ENCODE data around the gene CYP1A2. TPM values are rescaled to one million over a fixed set of nuclear protein-coding genes. Genes with fewer than 3 reads are reported as not detected.
"Not testable (repeated sequence)": the region's sequence is repeated elsewhere in the genome, so short reads cannot be mapped to it uniquely, and the experiment has no call there.

CYP1A2 gene
- total RNA-seq, 1 donor from 2014 or later = not detected

DNA sequence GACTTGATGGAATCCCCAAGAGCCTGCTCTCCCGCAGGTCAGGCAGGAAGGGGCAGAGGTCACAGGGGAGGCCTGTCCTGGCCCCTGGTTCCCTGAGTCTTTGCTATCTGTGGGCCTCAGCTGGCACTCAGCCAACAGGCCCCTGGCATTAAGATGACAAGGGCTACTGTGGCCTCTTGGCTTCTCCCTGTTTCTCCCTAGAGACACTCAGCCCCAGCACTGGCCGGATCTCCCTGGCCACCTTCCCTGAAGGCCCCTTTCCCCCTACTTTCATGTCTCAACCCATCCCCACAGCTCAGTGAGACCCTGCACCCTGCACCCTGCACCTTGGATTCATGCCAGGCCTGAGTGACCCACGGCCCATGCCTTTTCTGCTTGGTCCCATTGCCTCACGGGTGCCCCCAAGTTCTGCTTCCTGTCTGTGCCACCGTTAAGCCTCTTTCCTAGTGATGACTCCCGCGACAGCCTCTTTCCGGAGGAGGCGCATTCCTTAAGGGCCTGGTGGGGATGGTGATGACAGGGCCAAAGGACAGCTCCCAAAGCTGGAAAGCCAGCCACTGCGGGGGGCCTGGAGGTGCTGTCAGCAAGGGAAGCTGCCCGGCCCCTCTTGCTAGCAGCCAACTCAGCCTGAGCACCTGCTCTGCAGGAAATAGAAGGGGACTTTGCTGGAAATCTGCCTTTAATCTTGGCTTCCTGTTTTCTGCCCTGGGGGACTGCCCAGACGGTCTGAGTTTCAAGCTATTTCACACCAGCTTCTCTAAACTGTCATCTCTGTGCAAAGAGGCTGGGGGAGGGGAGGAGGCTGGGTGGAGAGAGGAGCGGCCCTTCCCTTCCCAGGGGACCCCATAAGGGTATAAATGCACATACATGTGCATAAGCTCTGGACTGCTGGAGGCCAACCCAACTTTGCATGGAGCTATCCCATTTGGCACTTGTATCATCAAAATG, 28.4 kb downstream of the CYP1A2 start:
- peak; percentile 0 for ATAC-seq

DNA sequence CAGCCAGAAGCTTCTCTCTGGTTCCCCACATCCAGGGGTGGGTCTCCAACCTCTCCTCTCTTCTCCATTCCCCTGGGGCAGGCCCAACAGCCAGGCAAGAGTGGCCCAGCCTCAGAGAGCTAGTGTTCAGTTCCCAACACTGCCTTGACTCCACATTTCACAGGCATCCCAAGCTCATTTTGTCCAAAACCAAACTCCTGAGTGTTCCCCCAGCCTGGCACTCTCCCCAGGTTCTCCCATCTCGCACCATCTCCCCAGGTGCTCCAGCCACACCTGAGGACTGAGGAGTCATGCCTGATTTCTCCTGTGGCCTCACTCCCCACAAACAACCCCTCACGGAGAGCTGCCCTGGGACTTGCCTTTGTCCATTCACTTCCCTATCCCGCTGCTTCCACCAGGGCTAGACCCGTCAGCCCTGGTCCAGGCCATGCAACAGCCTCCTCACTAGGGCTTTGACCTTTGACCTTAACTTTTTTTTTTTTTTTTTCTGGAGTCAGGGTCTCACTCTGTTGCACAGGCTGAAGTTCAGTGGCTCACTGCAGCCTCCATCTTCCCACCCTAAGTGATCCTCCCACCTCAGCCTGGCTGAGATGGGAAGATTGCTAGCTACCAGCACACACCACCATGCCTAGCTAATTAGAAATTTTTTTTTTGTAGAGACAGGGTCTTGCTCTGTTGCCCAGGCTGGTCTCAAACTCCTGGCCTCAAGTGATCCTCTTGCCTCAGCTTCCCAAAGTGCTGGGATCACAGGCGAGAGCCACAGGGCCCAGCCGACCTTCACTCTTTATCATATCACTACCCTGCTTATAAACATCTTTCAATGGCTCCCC, 29.3 kb downstream of the CYP1A2 start:
- no peak for ATAC-seq

DNA sequence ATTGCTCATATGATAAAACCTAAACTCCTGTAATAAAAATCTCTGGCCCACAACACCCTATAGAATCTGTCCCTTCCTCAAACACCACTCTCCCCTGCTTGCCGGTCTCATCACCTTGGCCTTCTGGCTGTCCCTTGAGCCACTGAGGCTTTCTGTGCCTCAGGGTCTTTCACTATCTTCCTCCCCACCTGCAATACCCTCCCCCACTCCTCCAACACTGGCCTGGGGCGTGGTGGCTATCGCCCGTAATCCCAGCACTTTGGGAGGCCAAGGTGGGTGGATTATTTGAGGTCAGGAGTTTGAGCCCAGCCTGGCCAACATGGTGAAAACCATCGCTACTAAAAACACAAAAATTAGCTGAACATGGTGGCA, 29.9 kb downstream of the CYP1A2 start:
- no peak for ATAC-seq

DNA sequence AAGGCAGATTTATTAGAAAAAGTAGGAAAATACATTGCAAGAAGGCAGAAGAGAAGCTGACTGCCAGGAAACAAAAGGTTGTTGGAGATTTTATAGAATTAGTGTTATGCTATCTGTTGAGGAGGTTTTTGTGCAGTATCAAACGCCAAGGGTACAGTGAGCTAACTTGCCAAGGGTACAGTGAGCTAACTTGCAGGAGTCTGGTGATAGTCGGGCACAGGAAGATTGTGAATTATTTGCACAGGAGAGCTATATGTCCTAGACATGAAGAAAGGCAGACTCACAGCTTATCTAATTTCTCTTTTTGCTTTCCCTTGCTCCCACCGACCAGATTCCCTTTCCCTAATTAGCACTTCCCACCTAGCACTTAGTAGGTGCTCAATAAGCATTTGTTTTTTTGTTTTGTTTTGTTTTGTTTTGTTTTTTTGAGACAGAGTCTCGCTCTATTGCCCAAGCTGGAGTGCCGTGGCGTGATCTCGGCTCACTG, 30.6 kb downstream of the CYP1A2 start:
- ATAC-seq = no peak

DNA sequence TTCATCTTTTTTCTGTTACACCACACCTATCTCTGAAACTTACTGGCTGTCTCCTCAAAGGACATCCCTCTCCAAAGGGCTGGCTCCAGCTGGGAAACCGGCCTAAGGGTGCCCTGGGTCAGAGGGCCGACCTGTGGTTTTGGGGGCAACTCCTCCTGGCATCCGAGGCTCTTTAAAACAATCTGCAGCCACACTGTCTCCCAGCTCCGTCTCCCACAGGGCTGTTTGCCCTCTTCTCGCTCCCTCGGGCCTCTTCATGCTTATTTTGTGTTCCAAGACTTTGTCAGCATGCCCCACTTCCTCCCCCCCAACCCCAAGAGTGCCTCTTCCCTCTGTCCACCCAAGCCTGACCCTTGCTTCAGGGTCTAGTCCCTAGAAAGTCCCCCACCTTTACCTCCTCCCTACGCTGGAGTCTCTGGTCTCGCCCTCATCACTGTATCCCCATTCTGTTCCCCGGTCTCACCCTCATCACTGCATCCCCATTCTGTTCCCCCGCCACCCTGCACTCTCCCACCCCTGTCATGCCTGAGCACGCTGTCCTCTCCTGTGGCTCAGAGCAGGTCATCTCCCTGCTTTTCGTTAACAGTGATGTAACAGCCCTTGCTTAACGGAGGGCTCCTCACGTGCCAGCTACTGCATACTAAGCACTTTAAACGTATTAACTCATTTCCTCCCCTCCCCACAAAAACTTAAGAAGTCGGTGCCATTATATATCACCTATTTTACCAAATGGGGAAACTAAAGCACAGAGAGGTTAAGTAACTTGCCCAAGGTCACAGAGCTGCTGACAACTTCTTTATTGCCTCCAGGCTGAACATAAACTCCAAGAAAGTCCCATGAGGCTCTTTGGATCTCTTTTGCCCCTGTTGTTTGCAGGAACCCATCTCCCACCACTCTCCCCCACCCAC, 32.1 kb downstream of the CYP1A2 start:
- ATAC-seq = peak; percentile 3

DNA sequence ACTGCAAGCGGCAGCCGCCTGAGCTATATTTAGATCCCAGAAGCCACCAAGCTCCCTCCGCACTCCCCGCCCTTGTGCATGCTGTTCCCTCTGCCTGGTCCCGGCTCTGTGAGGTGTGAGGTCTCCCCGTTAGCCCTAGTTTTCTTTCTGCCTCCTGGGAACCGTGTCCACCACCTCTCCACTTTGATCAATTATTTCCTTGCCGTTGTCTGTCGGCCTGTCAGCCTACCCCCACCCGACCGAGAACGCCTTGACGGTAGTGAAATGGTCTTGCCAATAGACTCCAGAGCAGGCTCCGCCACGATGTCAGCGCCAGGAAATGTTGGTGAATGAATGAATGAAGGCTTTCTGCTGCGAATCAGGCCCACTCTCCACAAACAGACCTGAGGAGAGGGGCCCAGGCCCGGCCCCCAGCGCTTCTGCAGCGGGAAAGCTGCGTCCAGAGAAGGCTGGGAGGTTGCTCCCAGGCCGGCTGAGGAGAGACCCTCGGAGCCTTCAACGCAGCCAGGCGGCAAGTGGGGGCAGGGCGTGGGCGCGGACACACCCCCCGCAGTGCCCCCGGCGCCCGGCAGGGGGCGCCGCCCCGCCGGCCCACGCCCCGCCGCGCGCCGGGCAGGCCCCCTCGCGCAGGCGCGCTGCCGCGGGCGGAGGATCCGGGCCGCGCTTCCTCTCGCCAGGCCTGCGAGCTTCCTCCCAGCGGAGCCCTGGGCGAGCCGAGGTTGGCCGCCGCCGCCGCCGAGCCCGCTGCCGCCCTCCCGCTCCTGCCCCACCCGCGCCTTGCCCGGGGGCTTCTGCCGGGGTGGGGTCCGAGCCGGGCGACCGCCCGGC, 33.0 kb downstream of the CYP1A2 start, which contains the start of gene CSK:
TSS of gene CSK (plus strand) at position 650 of the 828 bp plus-strand sequence. CDS start 16,218 bp downstream, outside the sequence.
- peak; percentile 60 for ATAC-seq

DNA sequence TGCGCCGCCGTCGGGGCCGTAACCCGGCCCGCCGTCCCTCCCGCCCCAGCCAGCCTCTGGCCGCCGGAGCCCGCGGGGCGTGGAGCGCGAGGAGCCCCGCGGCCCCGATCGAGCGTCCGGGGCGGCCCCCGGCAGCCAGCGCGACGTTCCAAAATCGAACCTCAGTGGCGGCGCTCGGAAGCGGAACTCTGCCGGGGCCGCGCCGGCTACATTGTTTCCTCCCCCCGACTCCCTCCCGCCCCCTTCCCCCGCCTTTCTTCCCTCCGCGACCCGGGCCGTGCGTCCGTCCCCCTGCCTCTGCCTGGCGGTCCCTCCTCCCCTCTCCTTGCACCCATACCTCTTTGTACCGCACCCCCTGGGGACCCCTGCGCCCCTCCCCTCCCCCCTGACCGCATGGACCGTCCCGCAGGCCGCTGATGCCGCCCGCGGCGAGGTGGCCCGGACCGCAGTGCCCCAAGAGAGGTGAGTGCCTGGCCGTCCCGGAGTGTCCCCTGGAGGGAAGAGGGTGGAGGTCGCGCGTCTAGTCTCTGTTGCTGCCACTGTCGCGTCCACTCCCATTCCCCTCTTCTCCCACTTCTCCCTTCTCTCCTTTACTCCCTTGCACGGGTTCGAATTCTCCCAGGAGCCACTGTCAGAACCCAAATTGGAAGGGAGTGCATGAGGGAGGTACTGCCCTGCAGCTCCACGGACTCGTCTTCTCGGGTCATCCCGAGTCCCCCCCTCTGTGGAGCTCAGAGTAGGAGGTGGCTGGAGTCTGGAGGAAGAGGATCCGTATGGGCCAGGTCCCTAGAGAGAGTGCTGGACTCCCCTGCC, 33.8 kb downstream of the CYP1A2 start:
- ATAC-seq = peak; percentile 1

DNA sequence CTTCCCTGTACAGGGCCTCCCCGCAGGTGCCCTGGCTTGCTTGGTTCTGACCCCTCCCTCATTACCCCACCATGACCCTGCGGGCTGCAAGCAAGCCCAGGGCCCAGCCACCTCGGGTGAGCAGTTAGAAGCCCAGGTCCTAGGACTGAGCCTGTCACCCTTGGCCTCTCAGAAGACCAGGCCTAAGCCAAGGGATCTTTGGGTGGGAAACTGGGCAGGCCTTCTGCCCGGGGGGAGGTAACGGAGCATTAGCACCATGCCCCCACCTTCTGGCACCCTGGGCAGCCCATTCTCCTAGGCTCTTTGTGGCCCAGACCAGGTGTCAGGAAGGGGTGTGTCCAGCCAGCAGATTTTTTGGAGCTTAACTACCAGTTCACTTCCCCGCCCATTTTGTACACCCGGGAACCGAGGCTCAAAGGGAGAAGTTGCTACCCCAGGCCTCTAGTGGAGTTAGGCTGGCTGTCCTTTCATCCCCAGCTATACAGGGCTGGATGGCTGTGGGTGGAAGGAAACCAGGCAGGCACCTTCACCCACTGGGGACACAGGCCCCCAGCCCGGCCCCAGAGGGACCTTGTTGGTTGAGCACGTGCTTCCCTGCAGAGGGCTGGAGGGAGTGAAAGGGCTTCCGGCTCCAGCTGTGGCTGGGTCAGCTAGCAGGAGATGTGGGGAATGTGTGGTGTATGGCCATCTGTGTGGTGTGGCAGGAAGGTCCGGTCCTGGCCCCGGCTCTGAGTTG, 34.6 kb downstream of the CYP1A2 start:
- peak; percentile 27 for ATAC-seq

DNA sequence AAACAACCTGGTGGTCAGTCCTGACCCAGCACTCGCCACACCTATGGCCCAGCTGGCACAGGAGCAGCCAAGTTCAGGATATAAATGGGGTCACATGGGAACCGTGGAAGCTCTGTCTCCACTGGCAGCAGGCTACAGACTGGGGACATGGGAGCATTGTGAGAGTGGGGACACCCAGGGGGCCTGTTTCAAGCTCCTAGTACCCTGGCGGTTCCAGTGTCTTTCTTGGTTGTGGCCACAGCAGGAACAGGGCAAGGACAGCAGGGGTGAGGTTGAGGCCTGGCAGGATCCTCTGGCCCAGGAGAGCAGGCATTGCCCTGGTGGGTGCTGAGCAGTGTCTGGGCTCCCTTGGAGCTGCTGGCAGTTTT, 35.1 kb downstream of the CYP1A2 start:
- no peak for ATAC-seq

DNA sequence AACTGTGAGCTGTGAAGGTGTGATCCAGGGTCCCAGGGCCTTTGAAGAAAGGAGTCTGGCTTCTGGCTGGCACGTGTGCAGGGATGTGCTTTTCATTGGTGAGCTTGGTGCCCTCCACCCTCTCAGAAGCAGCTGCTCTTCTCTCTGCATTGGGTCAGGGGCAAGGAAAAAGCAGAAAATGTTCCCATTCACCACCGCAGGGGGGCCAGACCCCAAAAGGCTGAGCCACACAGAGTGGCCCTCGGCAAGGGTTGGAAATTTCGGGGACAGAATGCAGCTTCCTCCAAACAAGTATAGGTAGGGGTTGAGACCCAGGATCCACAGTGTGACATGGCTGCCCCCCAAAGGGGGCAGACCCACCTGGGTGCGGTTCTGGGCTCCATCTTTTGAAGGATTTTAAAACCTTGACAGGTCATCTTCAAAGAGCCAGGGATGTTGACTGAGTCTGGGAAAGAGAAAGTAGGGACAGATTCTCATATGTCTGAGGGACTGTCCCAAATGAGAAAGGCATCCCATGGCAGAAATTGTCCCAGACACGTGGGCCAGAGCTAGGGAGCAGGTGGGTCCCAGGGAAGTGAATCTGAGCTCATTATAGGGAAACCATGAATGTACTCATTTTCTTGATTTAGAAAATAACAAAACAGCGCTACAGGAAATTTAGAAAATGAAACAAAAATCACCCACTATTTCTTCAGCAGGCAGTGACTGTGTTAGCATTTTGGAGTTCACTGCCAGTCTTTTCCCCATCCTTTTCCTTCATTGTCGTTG, 36.0 kb downstream of the CYP1A2 start:
- no peak for ATAC-seq

DNA sequence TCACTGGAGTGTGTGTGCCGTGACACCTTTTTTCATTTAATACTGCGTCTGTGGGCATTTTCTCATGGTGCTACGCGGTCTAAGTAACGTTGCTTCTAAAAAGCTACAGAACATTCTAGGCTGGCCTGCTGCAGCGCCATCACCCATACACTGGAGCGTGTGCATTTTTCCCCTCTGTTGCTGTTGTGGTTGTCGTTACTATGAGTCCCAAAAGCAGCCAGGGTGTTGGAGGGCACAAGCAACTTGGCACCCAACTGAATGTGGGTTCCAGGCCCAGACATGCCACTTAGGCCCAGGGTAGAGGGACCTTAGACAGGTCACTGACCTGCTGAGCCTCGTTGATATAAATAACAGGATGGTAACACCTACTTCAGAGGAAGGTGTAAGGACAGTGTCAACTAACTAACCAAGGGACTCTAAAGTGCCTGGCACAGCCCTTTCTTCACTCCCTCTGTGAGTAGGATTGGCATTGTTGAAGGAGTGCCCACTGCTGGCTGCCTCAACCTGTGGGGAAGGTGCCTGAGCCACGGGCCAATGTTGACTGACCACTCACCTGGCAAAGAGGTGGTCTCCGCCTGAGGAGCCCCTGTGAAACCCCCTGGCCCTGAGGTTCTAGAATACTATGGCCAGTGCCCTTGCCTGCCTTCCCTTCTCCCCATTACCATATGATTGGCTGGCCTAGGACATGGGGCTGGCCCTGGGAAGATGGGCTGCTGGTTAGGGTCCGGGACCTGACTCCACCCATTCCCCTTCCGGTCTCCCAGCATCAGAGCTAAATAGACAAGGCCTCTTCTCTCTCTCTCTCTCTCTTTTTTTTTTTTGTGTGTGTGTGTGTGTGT, 36.8 kb downstream of the CYP1A2 start:
- no peak for ATAC-seq

DNA sequence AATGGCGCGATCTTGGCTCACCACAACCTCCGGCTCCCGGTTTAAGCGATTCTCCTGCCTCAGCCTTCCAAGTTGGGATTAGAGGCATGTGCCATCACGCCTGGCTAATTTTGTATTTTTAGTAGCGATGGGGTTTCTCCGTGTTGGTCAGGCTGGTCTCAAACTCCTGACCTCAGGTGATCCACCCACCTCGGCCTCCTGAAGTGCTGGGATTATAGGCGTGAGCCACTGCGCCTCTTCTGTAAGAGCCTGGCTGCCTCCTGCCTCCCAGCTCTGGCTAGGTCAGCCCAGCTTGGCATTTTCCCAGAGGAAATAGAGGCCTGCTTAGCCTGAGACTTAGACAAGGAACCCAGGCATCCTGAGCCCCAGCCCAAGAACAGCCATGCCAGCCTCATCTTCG, 37.4 kb downstream of the CYP1A2 start:
- not testable (repeated sequence) for ATAC-seq

DNA sequence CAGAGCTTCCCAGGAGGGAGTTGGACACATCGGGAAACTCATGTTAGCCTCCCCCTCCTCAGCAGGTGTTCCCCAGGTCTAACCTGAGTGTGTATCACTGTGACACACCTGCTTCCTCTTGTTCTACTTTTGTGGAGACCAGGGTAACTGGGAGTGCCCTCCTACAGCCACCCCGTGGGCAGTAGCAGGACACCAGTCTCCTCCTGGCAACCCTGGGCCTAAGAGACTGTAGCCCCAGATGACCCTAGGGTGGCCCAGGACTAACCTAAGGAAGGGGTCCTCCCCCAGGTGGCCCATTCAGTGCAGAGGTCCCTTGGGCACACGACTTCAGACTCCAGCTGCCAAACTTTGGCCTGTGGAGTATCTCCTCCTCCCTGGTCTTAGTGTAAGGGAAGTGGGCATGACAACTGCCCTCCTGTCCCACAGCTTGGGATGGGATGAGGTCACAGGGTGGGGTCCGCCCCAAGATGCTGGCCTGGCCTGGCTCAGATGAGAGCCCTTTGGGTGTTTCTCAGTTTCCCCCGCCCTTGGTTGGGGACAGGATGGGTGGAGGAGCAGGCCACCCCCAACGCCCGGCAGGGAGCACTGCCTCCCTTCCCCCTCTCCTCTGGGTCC, 38.0 kb downstream of the CYP1A2 start:
- no peak for ATAC-seq

DNA sequence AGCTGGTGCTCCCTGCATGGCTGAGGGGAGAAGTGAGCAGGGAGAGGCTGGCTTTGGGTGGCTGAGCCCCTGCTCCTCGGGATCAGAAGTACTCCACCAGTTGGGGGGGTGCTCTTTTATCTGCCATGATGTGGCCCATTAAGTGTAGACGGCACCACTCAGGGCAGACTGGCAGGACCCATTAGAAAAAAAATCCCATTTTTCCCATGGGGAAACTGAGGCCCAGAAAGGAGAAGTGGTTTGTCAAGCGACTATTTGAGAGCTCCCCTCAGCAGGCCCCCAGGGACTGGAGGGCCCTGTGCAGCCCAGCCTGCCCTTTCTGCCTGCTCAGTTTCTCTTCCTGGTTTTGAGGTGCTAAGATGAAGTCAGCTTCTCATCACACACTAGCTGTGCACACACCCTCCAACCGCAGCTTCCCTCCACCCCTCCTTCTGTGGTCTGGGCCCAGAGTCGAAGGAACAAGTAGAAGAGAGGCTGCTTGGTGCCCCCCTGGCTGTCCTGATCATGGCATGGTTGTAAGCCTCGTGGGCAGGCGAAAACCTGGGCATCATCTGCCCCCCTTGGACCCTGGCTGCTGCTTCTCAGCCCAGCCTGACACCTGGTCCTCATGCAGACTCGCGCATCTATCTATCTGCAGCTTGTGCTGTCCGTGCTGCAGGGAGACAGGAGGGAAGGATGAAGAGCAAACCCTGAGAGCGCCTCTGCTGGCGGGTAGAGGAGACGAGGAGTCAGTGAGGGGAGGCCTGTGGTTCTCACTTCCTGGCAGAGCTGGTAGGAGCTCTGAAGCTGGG, 38.8 kb downstream of the CYP1A2 start:
- peak; percentile 39 for ATAC-seq

DNA sequence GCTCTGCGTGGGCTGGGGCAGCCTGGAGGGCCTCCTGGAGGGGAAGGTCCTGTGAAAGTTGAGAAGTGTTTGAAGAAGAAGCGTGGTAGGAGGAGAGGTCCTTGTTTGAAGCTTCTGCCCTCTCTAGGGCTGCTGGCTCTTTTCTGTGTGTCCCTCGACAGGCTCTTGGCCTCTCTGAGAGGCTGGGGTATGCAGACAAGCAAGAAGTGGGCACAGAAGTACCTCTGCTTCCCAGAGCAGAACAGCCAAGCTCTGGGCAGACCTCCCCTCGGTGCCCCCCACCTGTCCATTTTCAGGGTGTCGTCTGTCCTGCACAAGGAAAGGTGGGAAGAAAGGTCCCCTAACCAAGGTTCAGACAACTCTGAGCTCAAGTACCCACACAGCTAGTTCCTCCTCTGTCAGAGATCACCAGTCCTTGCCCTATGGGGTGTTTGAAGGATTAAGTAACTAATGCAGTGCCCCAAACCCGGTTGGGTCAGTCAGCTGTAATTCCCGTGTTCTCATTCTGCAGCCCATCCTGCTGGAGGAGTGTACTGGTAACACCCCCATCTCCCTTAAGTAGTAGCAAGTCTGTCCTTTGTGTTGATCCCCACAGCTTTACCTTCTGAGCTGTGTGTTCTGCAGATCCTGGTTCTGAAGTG, 39.5 kb downstream of the CYP1A2 start:
- peak; percentile 56 for ATAC-seq

DNA sequence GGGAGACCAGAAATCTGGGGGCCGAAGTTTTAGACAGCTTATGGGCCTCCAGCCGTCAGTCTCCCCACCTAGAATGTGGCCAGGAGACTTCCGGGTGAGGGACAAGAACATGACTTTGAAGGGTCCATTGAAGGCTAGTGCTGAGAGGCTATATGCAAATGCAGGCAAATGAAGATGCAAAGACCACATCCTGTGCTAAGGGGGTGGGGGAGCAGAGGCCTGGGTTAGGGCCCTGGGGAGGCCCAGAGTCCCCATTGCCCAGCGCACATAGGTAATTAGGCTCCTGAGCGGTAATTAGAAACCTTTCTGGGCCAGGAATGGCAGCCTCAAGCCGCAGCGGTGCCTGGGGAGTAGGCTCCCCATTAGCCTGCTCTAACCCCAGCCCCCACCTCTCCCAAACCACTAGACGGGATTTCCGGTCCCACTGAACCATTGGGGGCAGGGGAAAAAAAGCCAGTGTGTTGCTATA, 40.1 kb downstream of the CYP1A2 start:
- peak; percentile 22 for ATAC-seq

Data from esophagus mucosa (tissue), 1 donor.